ENCODE measurements around the gene HOXD8. TPM values are rescaled to one million over a fixed set of nuclear protein-coding genes. Genes with fewer than 3 reads are reported as not detected.

The HOXD8 gene
- total RNA-seq, 1 donor from 2014 or later, result not detected

GRCh38 chr2:176158855-176159662 is 29.6 kb downstream of the HOXD8 start:
- H3K4me3 Mint-ChIP-seq (ENCODE audit: unreplicated experiment), result no peak overlapping the region
- peaks cover 82% of the 10 kb centered on the region for H3K27me3 Mint-ChIP-seq (ENCODE audit: low read depth)
- peaks cover 4% of the 10 kb centered on the region for H3K9me3 Mint-ChIP-seq (ENCODE audit: low read depth)
- no peak for DNase-seq (ENCODE audit: low spot score)
- TF ChIP-seq CTCF (IDR thresholded peaks at IDR 0.05), result no peak
- H3K36me3 Mint-ChIP-seq (ENCODE audit: low read depth), result peaks cover 9% of the 10 kb centered on the region
- peaks cover 6% of the 10 kb centered on the region for H3K4me1 Mint-ChIP-seq (ENCODE audit: low read depth)
- H3K27ac Mint-ChIP-seq (ENCODE audit: unreplicated experiment), result no peak overlapping the region

GRCh38 chr2:176159663-176160250 is 30.3 kb downstream of the HOXD8 start:
- H3K27ac Mint-ChIP-seq (ENCODE audit: unreplicated experiment), result no peak overlapping the region
- DNase-seq (ENCODE audit: low spot score), result no peak
- peaks cover 7% of the 10 kb centered on the region for H3K9me3 Mint-ChIP-seq (ENCODE audit: low read depth)
- peaks cover 82% of the 10 kb centered on the region for H3K27me3 Mint-ChIP-seq (ENCODE audit: low read depth)
- no peak for TF ChIP-seq CTCF (IDR thresholded peaks at IDR 0.05)
- peaks cover 6% of the 10 kb centered on the region for H3K4me1 Mint-ChIP-seq (ENCODE audit: low read depth)
- no peak overlapping the region for H3K4me3 Mint-ChIP-seq (ENCODE audit: unreplicated experiment)
- H3K36me3 Mint-ChIP-seq (ENCODE audit: low read depth), result peaks cover 12% of the 10 kb centered on the region

- H3K4me1 Mint-ChIP-seq (ENCODE audit: low read depth), result peaks cover 6% of the 10 kb centered on the region
- no peak overlapping the region for H3K27ac Mint-ChIP-seq (ENCODE audit: unreplicated experiment)
- no peak overlapping the region for H3K4me3 Mint-ChIP-seq (ENCODE audit: unreplicated experiment)
- no peak for TF ChIP-seq CTCF (IDR thresholded peaks at IDR 0.05)
- peaks cover 12% of the 10 kb centered on the region for H3K36me3 Mint-ChIP-seq (ENCODE audit: low read depth)
- peaks cover 83% of the 10 kb centered on the region for H3K27me3 Mint-ChIP-seq (ENCODE audit: low read depth)
- DNase-seq (ENCODE audit: low spot score), result no peak
- H3K9me3 Mint-ChIP-seq (ENCODE audit: low read depth), result peaks cover 7% of the 10 kb centered on the region
Observed at GRCh38 chr2:176160251-176160985, 30.9 kb downstream of the HOXD8 start.

- H3K4me1 Mint-ChIP-seq (ENCODE audit: low read depth), result peaks cover 6% of the 10 kb centered on the region
- H3K27me3 Mint-ChIP-seq (ENCODE audit: low read depth), result peaks cover 83% of the 10 kb centered on the region
- peaks cover 7% of the 10 kb centered on the region for H3K9me3 Mint-ChIP-seq (ENCODE audit: low read depth)
- no peak for TF ChIP-seq CTCF (IDR thresholded peaks at IDR 0.05)
- peaks cover 12% of the 10 kb centered on the region for H3K36me3 Mint-ChIP-seq (ENCODE audit: low read depth)
- no peak overlapping the region for H3K4me3 Mint-ChIP-seq (ENCODE audit: unreplicated experiment)
- no peak for DNase-seq (ENCODE audit: low spot score)
- H3K27ac Mint-ChIP-seq (ENCODE audit: unreplicated experiment), result no peak overlapping the region
Observed at GRCh38 chr2:176160986-176161824, 31.7 kb downstream of the HOXD8 start.
